Thoracic aorta (tissue), 2 donors: Measurements from ENCODE around the gene ZNF628. TPM values are rescaled to one million over a fixed set of nuclear protein-coding genes. Genes with fewer than 3 reads are reported as not detected.

Experiments used
- ATAC-seq: fragments of 150-250 bp; one replicate; pipeline ENCODE4 v1.8.0; 2017; ENCODE audit warnings: low read depth; ENCODE audit not compliant: insufficient number of reproducible peaks, low FRiP score
- DNase-seq: peaks from one replicate; pipeline ENCODE4 v3.0.0-alpha.2; 2020; ENCODE audit warnings: low spot score
- H3K27ac ChIP-seq, 2 donors: fragments of 200-600 bp; sonication (generic); 1 replicate in 1 of 2; 2 replicates in 1 of 2; pipeline ENCODE4 v1.5.1; 2016; ENCODE audit warnings: mild to moderate bottlenecking in 2 of 2, moderate library complexity in 2 of 2
- H3K27me3 ChIP-seq: fragments of 200-600 bp; sonication (generic); replicated peaks from 2 replicates; pipeline ENCODE4 v1.6.0; 2016; ENCODE audit warnings: mild to moderate bottlenecking; ENCODE audit not compliant: insufficient read depth
- H3K36me3 ChIP-seq: fragments of 200-600 bp; sonication (generic); one replicate; pipeline ENCODE4 v1.5.1; 2016
- H3K4me1 ChIP-seq, 2 donors: fragments of 200-600 bp; sonication (generic); 1 replicate in 1 of 2; 2 replicates in 1 of 2; pipeline versions ENCODE4 v1.5.1 to v1.6.0; 2016; ENCODE audit warnings: low read depth in 2 of 2, mild to moderate bottlenecking in 1 of 2; ENCODE audit not compliant: control insufficient read depth in 1 of 2
- H3K4me3 ChIP-seq: fragments of 200-600 bp; sonication (generic); 2 replicates; pipeline ENCODE4 v1.5.1; 2016; ENCODE audit warnings: mild to moderate bottlenecking
- H3K9me3 ChIP-seq: fragments of 200-600 bp; sonication (generic); 2 replicates; pipeline ENCODE4 v1.5.1; 2016
- total RNA-seq, 2 donors: library from RNA; depleted of rRNA; stranded (reverse); fragments of >200 nt; gene quantifications; one replicate each; pipeline versions ENCODE4 v1.1.0 to v1.2.3, GENCODE V29; 2016
- TF ChIP-seq, protein P1 (sequence below): fragments of 200-600 bp; sonication (generic); IDR thresholded peaks from one replicate; pipeline ENCODE4 v1.5.1; 2019; ENCODE audit warnings: antibody characterized with exemption

The ZNF628 gene
- total RNA-seq, 2 donors from 2014 or later: 3.5 to 7.2 TPM

DNA sequence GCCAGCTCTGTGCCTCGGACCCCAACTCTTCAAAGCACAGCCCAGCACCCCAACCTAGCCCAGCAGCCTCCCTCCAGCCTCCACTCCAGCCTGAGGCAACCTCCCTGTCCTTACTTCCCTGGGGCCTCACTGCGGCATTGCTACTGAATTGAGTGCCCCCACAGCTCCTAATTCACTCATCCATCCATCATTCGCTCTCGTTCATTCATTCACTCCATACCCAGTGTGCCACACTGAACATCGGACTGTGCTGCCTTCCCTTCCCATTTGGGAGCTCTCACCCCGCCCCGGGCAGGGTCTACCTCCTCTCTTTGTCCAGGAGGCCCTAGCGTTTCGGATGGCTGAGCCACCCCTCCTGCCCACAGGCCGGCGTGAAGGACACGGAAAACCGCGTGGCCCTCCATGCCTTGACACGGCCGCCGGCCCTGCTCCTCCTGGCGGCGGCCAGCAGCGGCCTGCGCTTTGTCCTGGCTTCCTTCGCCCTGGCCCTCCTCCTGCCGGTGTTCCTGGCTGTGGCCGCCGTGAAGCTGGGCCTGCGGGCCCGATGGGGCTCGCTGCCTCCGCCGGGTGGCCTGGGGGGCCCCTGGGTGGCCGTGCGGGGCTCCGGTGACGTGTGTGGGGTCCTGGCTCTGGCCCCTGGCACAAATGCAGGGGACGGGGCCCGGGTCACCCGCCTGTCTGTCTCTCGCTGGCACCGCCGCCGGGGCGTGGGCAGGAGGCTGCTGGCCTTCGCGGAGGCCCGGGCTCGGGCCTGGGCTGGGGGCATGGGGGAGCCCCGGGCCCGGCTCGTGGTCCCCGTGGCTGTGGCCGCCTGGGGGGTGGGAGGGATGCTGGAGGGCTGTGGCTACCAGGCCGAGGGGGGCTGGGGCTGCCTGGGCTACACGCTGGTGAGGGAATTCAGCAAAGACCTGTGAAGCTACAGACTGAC lies 9.9 kb downstream of the ZNF628 start:
- TF ChIP-seq, protein P1, sequence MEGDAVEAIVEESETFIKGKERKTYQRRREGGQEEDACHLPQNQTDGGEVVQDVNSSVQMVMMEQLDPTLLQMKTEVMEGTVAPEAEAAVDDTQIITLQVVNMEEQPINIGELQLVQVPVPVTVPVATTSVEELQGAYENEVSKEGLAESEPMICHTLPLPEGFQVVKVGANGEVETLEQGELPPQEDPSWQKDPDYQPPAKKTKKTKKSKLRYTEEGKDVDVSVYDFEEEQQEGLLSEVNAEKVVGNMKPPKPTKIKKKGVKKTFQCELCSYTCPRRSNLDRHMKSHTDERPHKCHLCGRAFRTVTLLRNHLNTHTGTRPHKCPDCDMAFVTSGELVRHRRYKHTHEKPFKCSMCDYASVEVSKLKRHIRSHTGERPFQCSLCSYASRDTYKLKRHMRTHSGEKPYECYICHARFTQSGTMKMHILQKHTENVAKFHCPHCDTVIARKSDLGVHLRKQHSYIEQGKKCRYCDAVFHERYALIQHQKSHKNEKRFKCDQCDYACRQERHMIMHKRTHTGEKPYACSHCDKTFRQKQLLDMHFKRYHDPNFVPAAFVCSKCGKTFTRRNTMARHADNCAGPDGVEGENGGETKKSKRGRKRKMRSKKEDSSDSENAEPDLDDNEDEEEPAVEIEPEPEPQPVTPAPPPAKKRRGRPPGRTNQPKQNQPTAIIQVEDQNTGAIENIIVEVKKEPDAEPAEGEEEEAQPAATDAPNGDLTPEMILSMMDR: no peak
- peak overlapping the region; percentile 24 to 90 for H3K27ac ChIP-seq
- H3K27me3 ChIP-seq: no peaks in the 10 kb centered on the region
- H3K36me3 ChIP-seq: peaks cover 10% of the 10 kb centered on the region
- no peaks in the 10 kb centered on the region for H3K9me3 ChIP-seq
- no peak for DNase-seq
- no peak overlapping the region for H3K4me3 ChIP-seq
- peaks cover 31 to 42% of the 10 kb centered on the region in 2 donors for H3K4me1 ChIP-seq
- no peak for ATAC-seq

DNA sequence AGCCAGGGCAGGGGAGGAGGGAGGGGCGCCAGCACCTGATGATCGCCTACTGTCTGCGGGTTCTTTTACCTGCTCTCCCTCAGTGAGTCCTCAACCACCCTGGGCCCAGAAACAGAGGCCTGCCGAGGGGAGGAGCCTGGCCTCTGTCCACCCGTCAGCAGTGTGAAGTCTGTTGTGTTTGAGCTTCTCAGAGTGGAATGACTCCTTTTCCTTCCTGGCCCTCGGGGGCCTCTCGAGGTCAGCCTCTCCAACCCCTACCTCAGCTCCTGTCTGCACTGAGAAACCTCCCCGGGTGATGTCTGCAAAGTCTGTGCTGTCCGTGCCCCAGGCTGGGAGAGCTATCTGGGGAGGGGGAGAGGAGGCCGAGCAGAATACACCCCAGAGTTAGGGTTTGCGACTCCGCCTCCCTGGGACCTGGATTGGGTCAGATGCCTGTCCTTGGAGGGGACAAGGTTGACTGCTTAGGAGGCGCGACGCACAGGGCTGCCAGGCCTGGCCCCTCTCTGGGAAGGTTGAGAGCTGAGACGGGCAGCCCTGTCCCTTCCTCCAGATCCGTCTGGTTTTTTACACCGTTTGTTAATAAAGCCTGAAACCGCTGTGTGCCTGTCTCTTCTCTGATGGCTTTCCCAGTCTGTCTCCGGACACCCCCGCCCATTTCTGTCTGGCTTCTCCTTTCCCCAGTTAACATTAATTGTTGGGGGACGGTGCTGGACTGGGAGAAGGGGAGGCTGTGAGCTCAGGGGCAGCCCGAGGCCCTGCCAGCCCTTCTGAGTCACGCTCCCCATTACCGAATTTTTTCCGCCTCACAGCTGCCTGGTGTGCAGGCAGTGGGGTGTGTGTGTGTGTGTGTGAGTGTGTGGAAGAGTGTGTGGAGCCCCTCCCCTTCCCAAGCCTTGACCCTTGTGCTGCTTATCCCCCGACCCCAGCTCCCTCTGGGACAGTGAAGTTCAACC lies 10.8 kb downstream of the ZNF628 start:
- no peak for DNase-seq
- peaks cover 31 to 42% of the 10 kb centered on the region in 2 donors for H3K4me1 ChIP-seq
- H3K4me3 ChIP-seq: peak overlapping the region; percentile 42
- H3K27me3 ChIP-seq: no peaks in the 10 kb centered on the region
- peak; percentile 83 for ATAC-seq
- H3K36me3 ChIP-seq: peaks cover 10% of the 10 kb centered on the region
- TF ChIP-seq, protein P1: no peak
- H3K27ac ChIP-seq: peak overlapping the region; percentile 24 to 90
- no peaks in the 10 kb centered on the region for H3K9me3 ChIP-seq

DNA sequence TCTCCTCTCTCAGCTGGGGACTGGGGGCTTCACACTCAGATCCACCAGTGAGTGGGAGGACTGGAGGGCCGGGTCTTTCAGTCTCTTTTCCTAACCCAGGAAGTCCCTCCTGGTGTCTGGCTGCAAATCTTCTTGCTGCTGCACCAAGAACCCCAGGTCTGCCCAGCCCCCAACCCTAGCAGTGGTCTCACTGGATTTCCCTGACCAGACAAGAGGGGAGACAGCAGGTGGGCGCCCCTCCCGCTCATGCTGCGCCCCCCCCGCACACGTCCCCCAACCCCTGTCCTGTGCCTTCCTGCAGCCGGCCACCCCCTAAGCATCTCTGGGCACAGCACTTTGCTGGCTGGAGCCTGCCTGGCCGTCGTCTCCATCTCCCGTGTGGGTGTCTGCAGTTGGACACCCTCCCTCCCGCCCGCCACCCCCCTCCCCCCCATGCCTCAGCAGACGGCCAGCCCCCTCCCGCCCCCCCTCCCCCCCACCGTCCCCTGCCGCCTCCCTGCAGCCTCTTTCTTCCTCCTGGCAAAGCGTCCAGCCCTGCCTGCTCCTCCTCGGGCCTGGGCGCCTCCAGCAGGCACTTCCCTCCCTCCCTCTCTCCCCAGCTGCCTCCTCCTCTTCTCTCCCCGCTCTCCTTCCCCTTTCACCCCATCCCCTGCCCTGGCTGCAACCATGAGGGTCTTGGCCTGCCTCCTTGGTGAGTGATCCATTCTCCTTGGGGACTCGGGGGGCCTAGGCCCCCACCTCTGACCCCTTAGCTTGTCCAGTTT lies 11.7 kb downstream of the ZNF628 start, which contains the start of gene SSC5D:
SSC5D (plus strand) TSS at position 513 of the 764 bp plus-strand sequence; CDS start at position 667, 154 bp downstream.
- Histone ChIP-seq H3K27ac (peak within 1 kb of the TSS; percentile 24 to 90), H3K9me3 (no peaks in the 10 kb centered on the region), H3K27me3 (no peaks in the 10 kb centered on the region), H3K4me1 (peaks cover 31 to 42% of the 10 kb centered on the region in 2 donors), H3K36me3 (peaks cover 2% of the 10 kb centered on the region), H3K4me3 (peak within 1 kb of the TSS; percentile 63)
- TF ChIP-seq, protein P1: no peak
- ATAC-seq (no peak), DNase-seq (no peak)

DNA sequence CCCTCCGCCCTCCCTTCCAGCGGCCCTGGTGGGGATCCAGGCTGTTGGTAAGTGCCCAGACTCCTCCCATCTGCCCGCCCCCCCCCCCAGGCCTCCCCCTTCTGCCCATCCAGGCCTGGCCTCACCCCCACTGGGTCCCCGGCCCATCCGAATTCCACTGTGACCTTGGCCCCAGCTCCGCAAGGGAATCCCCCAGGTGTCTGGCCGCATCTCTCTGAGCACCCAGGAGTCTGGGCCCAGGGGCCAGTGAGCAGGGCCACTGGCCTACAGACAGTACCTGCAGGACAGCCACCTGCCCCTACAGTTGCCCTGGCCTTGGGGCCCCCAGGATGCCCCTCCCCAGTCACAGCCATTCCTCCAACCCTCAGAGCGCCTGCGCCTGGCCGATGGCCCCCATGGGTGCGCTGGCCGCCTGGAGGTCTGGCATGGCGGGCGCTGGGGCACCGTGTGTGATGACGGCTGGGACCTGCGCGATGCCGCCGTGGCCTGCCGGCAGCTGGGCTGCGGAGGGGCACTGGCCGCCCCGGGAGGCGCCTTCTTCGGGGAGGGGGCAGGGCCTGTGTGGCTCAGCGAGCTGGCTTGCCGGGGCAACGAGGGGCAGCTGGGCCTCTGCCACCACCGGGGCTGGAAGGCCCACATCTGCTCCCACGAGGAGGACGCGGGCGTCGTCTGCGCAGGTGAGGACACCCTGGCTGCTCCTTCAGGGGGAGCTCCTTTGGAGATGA lies 12.7 kb downstream of the ZNF628 start:
- no peak for ATAC-seq
- no peaks in the 10 kb centered on the region for H3K9me3 ChIP-seq
- no peaks in the 10 kb centered on the region for H3K36me3 ChIP-seq
- peak overlapping the region; percentile 63 for H3K4me3 ChIP-seq
- peaks cover 29 to 39% of the 10 kb centered on the region in 2 donors for H3K4me1 ChIP-seq
- peak overlapping the region in 1 of 2 donors; percentile 65 for H3K27ac ChIP-seq
- no peaks in the 10 kb centered on the region for H3K27me3 ChIP-seq
- DNase-seq: no peak
- TF ChIP-seq, protein P1: no peak
